NCI-H446 treated with DMSO at 0.1 percent for 48 hours (cell line): Measurements from ENCODE around the gene CDKAL1.

Source experiments
- DNase-seq: peaks from one replicate; lab custom pipeline; 2025; lab: John Stamatoyannopoulos, UW

Gene CDKAL1

GRCh38 chr6:20877008-20877937 lies 343.0 kb downstream of the CDKAL1 start:
- no peak for DNase-seq

- DNase-seq = no peak
Observed at GRCh38 chr6:20879121-20879520, 344.9 kb downstream of the CDKAL1 start.

- DNase-seq = no peak
Observed at GRCh38 chr6:20879526-20879925, 345.3 kb downstream of the CDKAL1 start.

- DNase-seq = no peak
Observed at GRCh38 chr6:20881365-20881764, 347.1 kb downstream of the CDKAL1 start.

GRCh38 chr6:20882014-20882413 lies 347.8 kb downstream of the CDKAL1 start:
- no peak for DNase-seq

GRCh38 chr6:20885076-20885475 lies 350.8 kb downstream of the CDKAL1 start:
- DNase-seq = no peak

- no peak for DNase-seq
Observed at GRCh38 chr6:20891161-20891560, 356.9 kb downstream of the CDKAL1 start.

- DNase-seq = no peak
Observed at GRCh38 chr6:20892365-20892764, 358.1 kb downstream of the CDKAL1 start.

- no peak for DNase-seq
Observed at GRCh38 chr6:20893412-20893811, 359.2 kb downstream of the CDKAL1 start.

GRCh38 chr6:20900389-20901160 lies 366.3 kb downstream of the CDKAL1 start:
- no peak for DNase-seq

- DNase-seq = no peak
Observed at GRCh38 chr6:20905377-20905776, 371.1 kb downstream of the CDKAL1 start.

GRCh38 chr6:20906945-20907344 lies 372.7 kb downstream of the CDKAL1 start:
- no peak for DNase-seq

GRCh38 chr6:20907486-20908071 lies 373.3 kb downstream of the CDKAL1 start:
- DNase-seq = no peak

- no peak for DNase-seq
Observed at GRCh38 chr6:20909621-20910020, 375.4 kb downstream of the CDKAL1 start.

GRCh38 chr6:20911712-20912111 lies 377.5 kb downstream of the CDKAL1 start:
- no peak for DNase-seq

GRCh38 chr6:20915156-20915555 lies 380.9 kb downstream of the CDKAL1 start:
- DNase-seq = no peak

GRCh38 chr6:20915626-20916025 lies 381.4 kb downstream of the CDKAL1 start:
- DNase-seq = no peak

GRCh38 chr6:20916086-20916485 lies 381.8 kb downstream of the CDKAL1 start:
- DNase-seq = no peak

GRCh38 chr6:20918868-20919267 lies 384.6 kb downstream of the CDKAL1 start:
- DNase-seq = no peak

- DNase-seq = no peak
Observed at GRCh38 chr6:20919677-20920385, 385.6 kb downstream of the CDKAL1 start.

- DNase-seq = no peak
Observed at GRCh38 chr6:20921578-20921977, 387.3 kb downstream of the CDKAL1 start.

- DNase-seq = no peak
Observed at GRCh38 chr6:20922743-20923142, 388.5 kb downstream of the CDKAL1 start.
